HEK293 (cell line): ENCODE data around the gene HIF1AN.

Experiments
- BCL11A ChIP-seq: fragments of 450-650 bp; formaldehyde crosslinking; IDR thresholded peaks from 2 replicates; pipeline ENCODE4 v1.5.1; 2016; ENCODE audit warnings: low read depth, missing biosample characterization, missing genetic modification characterization
- CTCF ChIP-seq: fragments of 450-650 bp; formaldehyde crosslinking; IDR thresholded peaks from 2 replicates; pipeline ENCODE4 v1.5.1; 2016; ENCODE audit warnings: missing biosample characterization, missing genetic modification characterization
- ZBTB17 ChIP-seq: fragments of 450-650 bp; formaldehyde crosslinking; IDR thresholded peaks from 2 replicates; pipeline ENCODE4 v1.5.1; 2016; ENCODE audit warnings: missing biosample characterization, missing genetic modification characterization
- ZNF174 ChIP-seq: fragments of 450-650 bp; formaldehyde crosslinking; IDR thresholded peaks from 2 replicates; pipeline ENCODE4 v1.5.0; 2017; ENCODE audit warnings: missing biosample characterization, mild to moderate bottlenecking, missing genetic modification characterization
- ZNF707 ChIP-seq: fragments of 450-650 bp; formaldehyde crosslinking; IDR thresholded peaks from 2 replicates; pipeline ENCODE4 v1.5.1; 2016; ENCODE audit warnings: missing biosample characterization, missing genetic modification characterization
- TF ChIP-seq, protein P1 (sequence below): fragments of 450-650 bp; formaldehyde crosslinking; IDR thresholded peaks from 2 replicates; pipeline ENCODE4 v1.5.1; 2016; ENCODE audit warnings: missing biosample characterization, missing genetic modification characterization

DNA sequence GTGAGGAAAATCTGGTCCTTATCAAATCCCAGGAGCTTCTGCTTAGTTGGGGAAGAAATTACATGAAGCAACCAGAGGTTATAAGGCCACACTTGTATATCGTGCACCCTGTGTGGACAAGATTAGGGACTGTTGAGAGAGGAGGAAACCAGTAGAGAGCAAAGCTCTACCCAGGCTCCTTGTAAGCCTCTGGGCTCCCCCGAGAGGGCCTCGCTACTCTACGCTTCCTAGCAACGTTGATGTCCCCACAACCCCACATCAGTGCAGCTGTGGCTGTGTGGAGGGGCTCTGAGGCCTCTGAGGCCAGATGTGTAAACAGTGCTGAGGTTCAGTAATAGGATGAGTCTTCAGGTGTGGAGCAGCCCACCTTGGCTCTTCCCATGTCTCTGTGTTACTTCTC lies 16.0 kb downstream of the HIF1AN start:
- TF ChIP-seq ZNF707 = no peak
- TF ChIP-seq CTCF = no peak
- TF ChIP-seq, protein P1, sequence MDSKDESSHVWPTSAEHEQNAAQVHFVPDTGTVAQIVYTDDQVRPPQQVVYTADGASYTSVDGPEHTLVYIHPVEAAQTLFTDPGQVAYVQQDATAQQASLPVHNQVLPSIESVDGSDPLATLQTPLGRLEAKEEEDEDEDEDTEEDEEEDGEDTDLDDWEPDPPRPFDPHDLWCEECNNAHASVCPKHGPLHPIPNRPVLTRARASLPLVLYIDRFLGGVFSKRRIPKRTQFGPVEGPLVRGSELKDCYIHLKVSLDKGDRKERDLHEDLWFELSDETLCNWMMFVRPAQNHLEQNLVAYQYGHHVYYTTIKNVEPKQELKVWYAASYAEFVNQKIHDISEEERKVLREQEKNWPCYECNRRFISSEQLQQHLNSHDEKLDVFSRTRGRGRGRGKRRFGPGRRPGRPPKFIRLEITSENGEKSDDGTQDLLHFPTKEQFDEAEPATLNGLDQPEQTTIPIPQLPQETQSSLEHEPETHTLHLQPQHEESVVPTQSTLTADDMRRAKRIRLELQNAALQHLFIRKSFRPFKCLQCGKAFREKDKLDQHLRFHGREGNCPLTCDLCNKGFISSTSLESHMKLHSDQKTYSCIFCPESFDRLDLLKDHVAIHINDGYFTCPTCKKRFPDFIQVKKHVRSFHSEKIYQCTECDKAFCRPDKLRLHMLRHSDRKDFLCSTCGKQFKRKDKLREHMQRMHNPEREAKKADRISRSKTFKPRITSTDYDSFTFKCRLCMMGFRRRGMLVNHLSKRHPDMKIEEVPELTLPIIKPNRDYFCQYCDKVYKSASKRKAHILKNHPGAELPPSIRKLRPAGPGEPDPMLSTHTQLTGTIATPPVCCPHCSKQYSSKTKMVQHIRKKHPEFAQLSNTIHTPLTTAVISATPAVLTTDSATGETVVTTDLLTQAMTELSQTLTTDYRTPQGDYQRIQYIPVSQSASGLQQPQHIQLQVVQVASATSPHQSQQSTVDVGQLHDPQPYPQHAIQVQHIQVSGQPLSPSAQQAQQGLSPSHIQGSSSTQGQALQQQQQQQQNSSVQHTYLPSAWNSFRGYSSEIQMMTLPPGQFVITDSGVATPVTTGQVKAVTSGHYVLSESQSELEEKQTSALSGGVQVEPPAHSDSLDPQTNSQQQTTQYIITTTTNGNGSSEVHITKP = no peak
- no peak for TF ChIP-seq ZNF174 (tag by site-specific recombination)
- no peak for TF ChIP-seq BCL11A (tag by site-specific recombination)
- TF ChIP-seq ZBTB17 = no peak
